ENCODE data around the gene HINT2.

HINT2 gene
- total RNA-seq = 1.7 to 3.1 (median 1.8) reads per million in 4 experiments

GRCh38 chr9:35814841-35815543 lies at the start of gene HINT2:
TSS of gene HINT2 (minus strand) at chr9:35815042. CDS start at chr9:35814979, 63 bp downstream.
- DNase-seq = peak; percentile 93

GRCh38 chr9:35863583-35863982 lies 48.7 kb upstream of the HINT2 start:
- DNase-seq = no peak

GRCh38 chr9:35862328-35862727 lies 47.5 kb upstream of the HINT2 start:
- no peak for DNase-seq

DNA sequence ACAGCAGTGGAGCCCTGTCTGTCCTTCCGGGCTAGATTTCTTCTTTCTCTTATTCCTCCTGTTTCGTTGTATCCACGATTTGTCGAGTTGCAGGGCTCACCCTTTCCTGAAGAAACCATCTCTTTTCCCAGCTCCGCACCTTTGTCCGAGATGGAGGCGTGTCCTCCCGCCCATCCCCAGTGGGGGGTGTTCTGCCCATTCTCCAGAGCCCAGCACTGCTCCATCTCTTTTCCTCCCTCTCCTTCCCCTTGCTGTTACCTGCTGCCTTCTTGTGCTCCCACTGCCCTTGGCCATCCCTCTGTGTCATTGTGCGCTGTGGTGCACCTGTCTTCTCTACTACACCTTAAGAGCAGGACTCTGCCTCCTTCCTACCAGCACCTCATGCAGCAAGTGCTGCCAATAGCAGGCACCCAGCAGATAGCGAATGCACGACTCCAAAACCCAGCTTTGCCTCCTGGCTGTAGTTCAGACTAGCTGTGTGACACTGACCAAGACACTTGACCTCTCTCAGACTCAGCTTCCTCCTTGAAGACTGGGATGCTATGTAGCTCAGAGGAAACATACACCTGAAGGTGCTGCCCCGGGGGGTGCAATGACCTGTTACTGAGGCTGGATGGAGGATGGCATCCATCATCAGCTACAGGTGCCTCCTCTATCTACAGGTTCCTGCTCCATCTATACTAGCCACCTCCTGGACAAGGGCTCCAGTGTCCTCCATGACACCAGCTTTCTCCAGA lies 46.5 kb upstream of the HINT2 start:
- DNase-seq = no peak

DNA sequence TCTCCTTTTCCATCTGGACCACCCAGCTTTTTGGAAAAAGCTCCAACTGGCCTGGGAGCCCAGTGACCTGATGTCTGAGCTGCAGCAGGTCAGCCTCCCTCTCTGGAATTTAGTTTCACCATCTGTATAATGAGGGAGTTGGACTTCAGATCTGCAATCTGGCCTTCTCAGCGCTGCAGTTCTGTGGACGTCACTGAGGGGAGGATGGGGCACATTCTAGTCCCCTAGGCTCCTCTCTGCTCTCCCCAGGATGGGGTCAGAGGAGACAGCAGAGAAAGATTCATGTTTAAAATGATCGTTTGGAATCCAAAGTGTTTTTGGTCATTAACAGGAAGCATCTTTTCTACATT lies 45.1 kb upstream of the HINT2 start:
- no peak for DNase-seq

DNA sequence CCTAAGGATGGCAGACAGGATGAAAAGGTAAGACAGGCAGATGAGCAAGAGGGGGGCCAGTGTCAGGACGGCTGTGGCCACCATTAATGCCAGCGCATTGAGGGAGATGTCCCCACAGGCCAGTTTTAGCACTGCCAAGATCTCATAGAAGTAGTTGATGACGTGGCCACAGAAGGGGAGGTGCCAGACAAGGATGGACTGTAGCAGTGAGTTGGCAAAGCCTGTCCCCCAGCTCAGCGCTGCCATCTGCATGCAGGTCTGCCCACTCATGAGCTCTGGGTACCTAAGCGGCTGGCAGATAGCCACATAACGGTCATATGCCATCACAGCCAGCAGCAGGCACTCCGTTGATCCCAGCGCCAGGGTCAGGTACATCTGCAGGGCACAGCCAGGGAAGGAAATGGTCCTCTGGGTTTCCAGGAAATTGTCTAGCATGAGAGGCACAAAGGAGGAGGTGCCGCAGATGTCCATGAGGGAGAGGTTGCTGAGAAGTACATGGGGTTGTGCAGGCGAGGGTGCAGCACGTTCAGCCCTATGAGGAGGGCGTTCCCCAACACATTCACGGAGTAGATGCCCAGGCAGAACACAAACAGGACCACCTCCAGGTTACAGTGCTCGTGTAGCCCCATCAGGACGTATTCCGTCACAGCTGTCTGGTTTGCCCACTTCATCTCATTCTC lies 44.6 kb upstream of the HINT2 start:
- no peak for DNase-seq

- no peak for DNase-seq
These were observed 43.6 kb upstream of the HINT2 start for GRCh38 chr9:35858458-35858857.

- DNase-seq = no peak
These were observed 42.0 kb upstream of the HINT2 start for GRCh38 chr9:35856882-35857281.

GRCh38 chr9:35856206-35856605 lies 41.4 kb upstream of the HINT2 start:
- no peak for DNase-seq

DNA sequence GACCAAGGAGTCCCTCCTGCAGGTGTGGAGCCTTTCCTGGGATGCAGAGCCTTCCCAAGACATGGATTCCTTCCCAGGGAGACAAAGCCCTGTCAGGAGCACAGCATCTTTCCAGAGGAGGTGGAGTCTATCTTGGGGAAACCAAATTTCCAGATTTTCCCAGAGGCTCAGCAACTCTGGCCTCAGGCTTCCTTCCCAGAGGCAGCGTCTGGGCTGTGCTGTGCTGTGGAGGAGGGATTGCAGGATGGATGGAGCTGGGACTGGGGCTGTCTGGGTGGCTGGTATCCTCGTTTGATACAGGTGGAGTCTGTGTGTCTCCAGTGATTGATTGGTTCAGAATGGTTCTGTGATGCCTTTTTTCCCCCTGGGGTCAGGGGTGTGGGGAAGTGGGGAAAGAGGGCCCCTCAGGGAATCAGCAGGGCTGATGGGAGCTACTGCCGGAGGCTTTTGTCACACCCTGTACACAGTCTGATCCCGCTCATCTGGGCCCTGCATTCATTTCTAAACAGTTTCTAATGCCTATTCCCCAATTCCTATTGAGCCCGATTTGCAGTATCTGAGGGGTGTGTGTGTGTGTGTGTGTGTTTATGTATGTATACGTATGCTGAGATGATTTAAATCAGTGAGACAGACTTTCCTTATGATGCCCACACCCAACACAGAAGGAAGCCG lies 39.4 kb upstream of the HINT2 start:
- DNase-seq = no peak

- no peak for DNase-seq
These were observed 38.3 kb upstream of the HINT2 start for GRCh38 chr9:35852876-35853865.

DNA sequence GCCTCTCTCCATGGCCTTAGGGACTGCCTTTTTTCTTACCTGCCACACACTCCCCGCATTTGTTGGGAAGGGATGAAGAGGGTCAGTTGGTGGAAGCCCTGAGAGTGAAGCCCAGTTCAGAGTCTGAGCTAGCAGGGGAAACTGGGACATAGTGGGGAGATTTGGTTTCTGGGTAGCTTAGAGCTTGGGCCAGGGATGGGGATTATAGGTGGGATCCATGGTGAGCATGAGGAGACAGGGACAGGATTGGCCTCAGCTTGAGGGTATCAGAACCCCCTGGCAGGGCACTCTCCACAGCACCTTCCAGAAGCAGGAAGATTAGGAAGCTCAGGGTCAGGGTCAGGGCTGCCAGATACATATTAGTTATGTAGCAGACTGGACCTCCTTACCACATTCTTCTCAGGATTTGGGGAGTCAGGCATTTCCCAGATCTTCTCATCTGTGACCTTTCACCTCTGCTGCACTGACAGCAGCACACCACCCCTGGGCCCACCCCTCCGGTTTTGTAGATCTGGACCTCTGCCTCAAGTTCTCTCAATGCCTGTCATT lies 37.5 kb upstream of the HINT2 start:
- no peak for DNase-seq

GRCh38 chr9:35847792-35848572 lies 33.1 kb upstream of the HINT2 start:
- DNase-seq = no peak

DNA sequence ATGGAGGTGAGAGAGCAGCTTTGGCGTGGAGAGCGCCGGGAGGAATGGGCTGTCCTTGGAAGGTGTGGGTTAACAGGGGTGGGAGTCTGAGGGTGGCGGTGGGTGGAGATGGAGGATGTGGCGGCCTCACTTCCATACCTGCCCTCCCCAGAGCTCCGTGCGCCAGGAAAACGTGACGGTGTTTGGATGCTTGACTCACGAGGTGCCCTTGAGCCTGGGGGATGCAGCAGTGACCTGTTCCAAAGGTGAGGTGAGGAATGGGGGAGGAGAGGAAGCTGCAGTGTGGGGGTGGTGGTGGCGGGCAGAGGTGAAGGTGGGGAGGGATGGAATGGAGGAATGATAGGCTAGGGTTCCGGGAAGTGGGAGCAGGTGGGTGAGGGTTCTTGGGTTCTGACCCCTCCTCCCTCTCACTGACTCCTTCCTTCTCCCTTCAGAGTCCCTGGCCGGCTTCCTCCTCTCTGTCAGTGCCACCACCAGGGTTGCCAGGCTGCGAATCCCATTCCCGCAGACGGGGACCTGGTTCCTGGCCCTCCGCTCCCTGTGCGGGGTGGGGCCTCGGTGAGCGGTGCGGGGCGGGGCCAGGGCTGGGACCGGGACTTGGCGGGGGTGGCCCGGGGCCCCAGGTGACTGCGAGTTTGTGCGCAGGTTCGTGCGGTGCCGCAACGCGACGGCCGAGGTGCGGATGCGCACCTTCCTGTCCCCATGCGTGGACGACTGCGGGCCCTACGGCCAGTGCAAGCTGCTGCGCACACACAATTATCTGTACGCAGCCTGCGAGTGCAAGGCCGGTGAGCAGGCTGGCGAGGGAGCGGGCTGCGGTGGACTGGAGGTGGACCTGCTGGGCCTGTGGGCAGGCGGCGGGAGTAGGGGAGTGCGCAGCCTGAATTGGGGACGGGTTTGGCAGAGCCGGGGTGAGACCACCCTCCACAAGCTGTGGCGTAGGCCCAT lies 31.3 kb upstream of the HINT2 start:
- DNase-seq = no peak

- no peak for DNase-seq
These were observed 29.9 kb upstream of the HINT2 start for GRCh38 chr9:35844628-35845270.

DNA sequence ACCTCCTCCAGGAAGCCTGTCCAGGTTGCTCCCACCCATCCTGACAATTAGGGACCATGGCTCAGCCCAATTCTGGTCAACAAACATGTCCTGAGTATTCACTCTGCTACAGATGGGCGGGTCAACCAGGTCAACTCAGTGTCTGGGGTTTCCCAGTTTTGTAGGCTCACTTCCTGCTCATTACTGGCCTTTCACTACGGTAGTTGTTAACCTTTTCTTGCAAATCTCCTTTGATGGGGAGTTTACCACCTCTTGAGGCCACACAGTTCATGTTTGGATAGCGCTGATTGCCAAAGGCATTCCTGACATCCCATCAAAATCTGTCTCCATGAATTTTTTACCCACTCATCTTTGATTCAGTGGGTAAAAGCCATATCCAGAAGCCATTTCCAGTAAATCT lies 28.0 kb upstream of the HINT2 start:
- DNase-seq = no peak

- no peak for DNase-seq
These were observed 27.3 kb upstream of the HINT2 start for GRCh38 chr9:35842020-35842745.

DNA sequence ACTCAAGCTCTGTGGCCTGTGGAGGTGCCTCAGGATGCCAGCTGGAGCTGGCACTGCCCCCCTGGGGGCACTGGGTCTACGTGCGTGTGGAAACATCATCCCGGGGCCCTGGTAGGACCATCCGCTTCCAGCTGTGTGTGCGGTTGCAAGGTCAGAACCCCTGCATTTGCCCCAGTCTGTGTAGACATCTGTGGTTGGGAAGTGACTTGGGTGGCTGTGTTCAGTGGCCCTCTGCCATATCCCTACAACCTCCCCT lies 26.7 kb upstream of the HINT2 start:
- DNase-seq = no peak

Measured in effector CD8-positive, alpha-beta T cell (primary cell).